K562 (cell line): ENCODE data around the gene RNASEH2A. TPM values are rescaled to one million over a fixed set of nuclear protein-coding genes. Genes with fewer than 3 reads are reported as not detected.
A peak's percentile ranks its signal among the peaks of the same experiment; 100 is the strongest.

ENCODE experiments used
- ARHGAP35 ChIP-seq: fragments of 450-650 bp; IDR thresholded peaks from 2 replicates; pipeline ENCODE4 v1.6.1; 2018; ENCODE audit not compliant: partially characterized antibody
- ATF3 ChIP-seq, 2 experiments: fragments of 450-650 bp in 1 of 2; sonication (generic) in 1 of 2; formaldehyde crosslinking in 1 of 2; IDR thresholded peaks in 1 of 2; conservative IDR thresholded peaks in 1 of 2; 2 replicates each; pipeline versions ENCODE4 v1.6.1 to v1.8.1; 2016 to 2023; ENCODE audit warnings: mild to moderate bottlenecking in 2 of 2, moderate library complexity in 2 of 2, inconsistent platforms in 1 of 2, missing genetic modification reagents in 1 of 2
- BRD4 ChIP-seq: fragments of 200-600 bp; sonication (generic); IDR thresholded peaks from 2 replicates; pipeline ENCODE4 v1.6.1; 2017; ENCODE audit warnings: inconsistent platforms
- C11orf30 ChIP-seq: fragments of 450-650 bp; IDR thresholded peaks from 2 replicates; pipeline ENCODE4 v1.6.1; 2016; ENCODE audit warnings: low read depth, mild to moderate bottlenecking
- CEBPB ChIP-seq: fragments of 450-650 bp; IDR thresholded peaks from 2 replicates; pipeline ENCODE4 v1.6.1; 2016; ENCODE audit warnings: missing genetic modification characterization, missing compliant biosample characterization
- E2F8 ChIP-seq: fragments of 450-650 bp; IDR thresholded peaks from 2 replicates; pipeline ENCODE4 v1.7.1; 2018; ENCODE audit warnings: mild to moderate bottlenecking, low read depth; ENCODE audit not compliant: partially characterized antibody
- ELF2 ChIP-seq: fragments of 250-450 bp; sonication (Bioruptor Pico); IDR thresholded peaks from 2 replicates; pipeline ENCODE4 v1.5.0; 2021; ENCODE audit warnings: mild to moderate bottlenecking
- ELF4 ChIP-seq: fragments of 450-650 bp; formaldehyde crosslinking; IDR thresholded peaks from 2 replicates; pipeline ENCODE4 v1.4.0; 2022; ENCODE audit warnings: missing genetic modification characterization
- ETS1 ChIP-seq: conservative IDR thresholded peaks from 2 replicates; pipeline ENCODE4 v1.6.1; 2011; ENCODE audit warnings: low read depth, mild to moderate bottlenecking, low read length; ENCODE audit not compliant: control insufficient read depth
- ETS2 ChIP-seq: IDR thresholded peaks from 2 replicates; pipeline ENCODE4 v1.6.1; 2016; ENCODE audit warnings: borderline replicate concordance, missing genetic modification characterization, mild to moderate bottlenecking, moderate library complexity, missing compliant biosample characterization; ENCODE audit not compliant: poor library complexity, severe bottlenecking
- MBD2 ChIP-seq: sonication (generic); IDR thresholded peaks from 2 replicates; pipeline ENCODE4 v1.6.1; 2016; ENCODE audit warnings: low read depth, borderline replicate concordance
- MLLT1 ChIP-seq, 2 experiments: fragments of 450-650 bp; IDR thresholded peaks; 2 replicates each; pipeline ENCODE4 v1.6.1; 2016
- MXI1 ChIP-seq: IDR thresholded peaks from 2 replicates; pipeline ENCODE4 v1.6.1; 2011; ENCODE audit warnings: low read depth, mild to moderate bottlenecking, improper control_type of control experiment, low read length
- NUFIP1 ChIP-seq: fragments of 450-650 bp; IDR thresholded peaks from 2 replicates; pipeline ENCODE4 v1.6.1; 2018; ENCODE audit not compliant: partially characterized antibody
- PCBP1 ChIP-seq: fragments of 200-400 bp; formaldehyde crosslinking; IDR thresholded peaks from 2 replicates; pipeline ENCODE4 v1.6.1; 2018; ENCODE audit warnings: mild to moderate bottlenecking, low read depth, low read length; ENCODE audit not compliant: poor library complexity, severe bottlenecking
- POLR2H ChIP-seq: IDR thresholded peaks from 2 replicates; pipeline ENCODE4 v1.6.1; 2016; ENCODE audit warnings: missing genetic modification characterization, low read depth, mild to moderate bottlenecking, control low read depth, missing compliant biosample characterization, moderate library complexity
- POLR3G ChIP-seq: IDR thresholded peaks from 2 replicates; pipeline ENCODE4 v1.6.1; 2011; ENCODE audit not compliant: insufficient read length, insufficient replicate concordance; ENCODE audit errors: extremely low read depth
- SETDB1 ChIP-seq: IDR thresholded peaks from one replicate; pipeline ENCODE4 v1.6.1; 2012; ENCODE audit warnings: low read length, control low read depth, inconsistent platforms
- TFAP4 ChIP-seq: sonication (generic); formaldehyde crosslinking; IDR thresholded peaks from 2 replicates; pipeline ENCODE4 v1.8.0; 2022; ENCODE audit warnings: missing genetic modification reagents, mild to moderate bottlenecking, moderate library complexity, borderline replicate concordance
- polyA plus RNA-seq, 8 experiments: library from polyadenylated mRNA; depleted of rRNA in 4 of 8; stranded (reverse) in 5 of 8; unstranded in 3 of 8; fragments of >200 nt; fragmentation: Nextera tagmentation in 2 of 8; fragmentation: Illumina TruSeq in 1 of 8; extraction: Ambion mirVana in 2 of 8; extraction: Trizol in 1 of 8; gene quantifications; 2 replicates each; pipeline versions ENCODE4 v1.2.1 to v1.2.3, GENCODE V29; 2011 to 2014; ENCODE audit warnings: inconsistent platforms in 1 of 8, missing spikeins in 1 of 8
- total RNA-seq, 7 experiments: library from RNA; depleted of rRNA in 6 of 7; stranded (reverse); fragments of >200 nt in 6 of 7; fragmentation: Illumina TruSeq in 2 of 7; extraction: Trizol in 2 of 7; gene quantifications; 2 replicates each; pipeline versions ENCODE4 v1.2.1 to v1.2.3, GENCODE V29; 2011 to 2021; ENCODE audit warnings: low replicate concordance in 1 of 7

RNASEH2A gene
- total and polyA plus RNA-seq, 9 of the 15 experiments (the other 6 are each of a cell fraction or from before 2014, with no cell fraction given) = 22.3 to 78.0 (median 61.7) TPM

GRCh38 chr19:12789904-12790619 lies 16.3 kb upstream of the RNASEH2A start (continued):
- TF ChIP-seq BRD4 (no peak), ATF3 (IDR thresholded peaks at IDR 0.05) (peak; percentile 23; the same call in 1 of the 2 replicates), ATF3 (CRISPR knock-in tag; conservative IDR thresholded peaks at IDR 0.05) (no peak), PCBP1 (peak; percentile 94), POLR2H (tag) (peak; percentile 39; the same call in 1 of the 2 replicates), POLR3G (no peak), ETS1 (0 out of 2 replicates have a peak, but pooled peaks have one; percentile 27), MBD2 (peak; percentile 93), MXI1 (peak; percentile 92), ETS2 (tag) (no peak), ELF4 (CRISPR knock-in tag) (peak; percentile 47; the same call in 1 of the 2 replicates), CEBPB (peak; percentile 97), C11orf30 (no peak), TFAP4 (CRISPR knock-in tag) (peak; percentile 93), MLLT1 (IDR thresholded peaks at IDR 0.05) (no peak), ARHGAP35 (no peak), ELF2 (CRISPR knock-in tag) (no peak), NUFIP1 (peak; percentile 70), E2F8 (peak; percentile 85), SETDB1 (no peak)
